Mucosa of descending colon (tissue), 3 donors: ENCODE measurements around the gene MPPED2. TPM values are rescaled to one million over a fixed set of nuclear protein-coding genes. Genes with fewer than 3 reads are reported as not detected.

Experiments used
- ATAC-seq: fragments of 200-7000 bp; cut with Tn5 transposase; one replicate; pipeline ENCODE4 v1.9.1; 2020; ENCODE audit warnings: mild to moderate bottlenecking, moderate library complexity
- DNase-seq, 3 donors: peaks; one replicate each; pipeline ENCODE4 v3.0.0-alpha.2; 2020
- H3K36me3 ChIP-seq: fragments of 200-600 bp; one replicate; pipeline ENCODE4 v1.8.0; 2021; ENCODE audit warnings: low read depth, mild to moderate bottlenecking
- H3K4me1 ChIP-seq: fragments of 200-600 bp; one replicate; pipeline ENCODE4 v1.8.0; 2021; ENCODE audit warnings: low read depth, mild to moderate bottlenecking
- H3K4me3 ChIP-seq: fragments of 200-600 bp; one replicate; pipeline ENCODE4 v1.8.0; 2021; ENCODE audit warnings: mild to moderate bottlenecking
- H3K9me3 ChIP-seq: fragments of 200-600 bp; one replicate; pipeline ENCODE4 v1.8.0; 2021; ENCODE audit warnings: mild to moderate bottlenecking
- CTCF ChIP-seq: fragments of 200-600 bp; IDR thresholded peaks from one replicate; pipeline ENCODE4 v1.8.0; 2022; ENCODE audit warnings: antibody characterized with exemption, mild to moderate bottlenecking
- intact Hi-C, 2 donors: fragments of 100-400 bp; cut with DNase I in 1 of 2; cut with micrococcal nuclease in 1 of 2; formaldehyde crosslinking; loops; one replicate each; pipeline versions ENCODE4 v1.11.0 to v1.11.1; 2022; cut with DNase I, micrococcal nuclease
- total RNA-seq, 3 donors: library from RNA; stranded (reverse); fragmentation: NEBNext Ultra II Directional in 2 of 3; extraction: Animal tissue kit (Norgen Biotek cat#: 25700) in 2 of 3; gene quantifications; one replicate each; pipeline versions ENCODE4 v1.2.1 to v1.2.4, GENCODE V29; 2021 to 2023
- donor health status: DM: no; HTN: no; CAD: no; lungs with moderate emphysema.
- donor health status: DM: no; HTN: no; CAD: no.
- donor health status: DM: no; HTN: yes; CAD: no.

Gene MPPED2
- total RNA-seq, 3 donors from 2014 or later, result 0.64 to 10.1 (median 1.6) TPM

GRCh38 chr11:30392221-30392784, 193.8 kb downstream of the MPPED2 start:
- H3K36me3 ChIP-seq, result no peaks in the 10 kb centered on the region
- no peak overlapping the region for H3K4me3 ChIP-seq
- no peaks in the 10 kb centered on the region for H3K4me1 ChIP-seq
- intact Hi-C loops, result no loop called here
- no peak for TF ChIP-seq CTCF
- DNase-seq, result no peak
- no peaks in the 10 kb centered on the region for H3K9me3 ChIP-seq
- ATAC-seq, result no peak

GRCh38 chr11:30388957-30389356, 197.2 kb downstream of the MPPED2 start:
- TF ChIP-seq CTCF, result no peak
- Histone ChIP-seq H3K36me3 (no peaks in the 10 kb centered on the region), H3K4me3 (no peak overlapping the region), H3K9me3 (no peaks in the 10 kb centered on the region), H3K4me1 (no peaks in the 10 kb centered on the region)
- intact Hi-C loops, result no loop called here
- no peak for ATAC-seq
- DNase-seq, result no peak

- Histone ChIP-seq H3K36me3 (no peaks in the 10 kb centered on the region), H3K4me3 (no peak overlapping the region), H3K4me1 (no peaks in the 10 kb centered on the region), H3K9me3 (no peaks in the 10 kb centered on the region)
- DNase-seq, result no peak
- intact Hi-C loops, result no loop called here
- ATAC-seq, result no peak
- no peak for TF ChIP-seq CTCF
These were observed 198.0 kb downstream of the MPPED2 start for GRCh38 chr11:30387891-30388861.

- intact Hi-C loops, result no loop called here
- no peak for DNase-seq
- Histone ChIP-seq H3K36me3 (no peaks in the 10 kb centered on the region), H3K4me3 (no peak overlapping the region), H3K9me3 (no peaks in the 10 kb centered on the region), H3K4me1 (no peaks in the 10 kb centered on the region)
- ATAC-seq, result no peak
- TF ChIP-seq CTCF, result no peak
These were observed 204.3 kb downstream of the MPPED2 start for GRCh38 chr11:30381879-30382278.

- TF ChIP-seq CTCF, result no peak
- Histone ChIP-seq H3K4me3 (no peak overlapping the region), H3K36me3 (no peaks in the 10 kb centered on the region), H3K9me3 (no peaks in the 10 kb centered on the region), H3K4me1 (no peaks in the 10 kb centered on the region)
- ATAC-seq (no peak), DNase-seq (no peak)
- intact Hi-C loops, result no loop called here
These were observed 205.3 kb downstream of the MPPED2 start for GRCh38 chr11:30380846-30381245.
